ENCODE measurements around the gene TCP11L2.

GRCh38 chr12:106291342-106291741 is 11.2 kb upstream of the TCP11L2 start:
- TF ChIP-seq EZH2 (IDR thresholded peaks at IDR 0.05; ENCODE audit: insufficient read depth, poor library complexity, severe bottlenecking) (no peak), EZH2phosphoT487 (IDR thresholded peaks at IDR 0.05; ENCODE audit: insufficient read depth, low read depth) (no peak)
